Neural cell (in vitro differentiated cells): ENCODE data around the gene COPS2. TPM values are rescaled to one million over a fixed set of nuclear protein-coding genes. Genes with fewer than 3 reads are reported as not detected.

Experiments
- H2AFZ ChIP-seq: fragments of 200-600, 300-800 bp; sonication (generic), shearing (Covaris generic); 2 replicates; pipeline ENCODE4 v1.6.0; 2014; ENCODE audit warnings: low read depth, mild to moderate bottlenecking, antibody characterized with exemption, low read length, moderate library complexity
- H3F3A ChIP-seq: fragments of 200-600 bp; shearing (Covaris generic); 2 replicates; pipeline ENCODE4 v1.6.1; 2016; ENCODE audit warnings: mild to moderate bottlenecking, moderate library complexity, mixed read lengths, antibody characterized with exemption, low read length; ENCODE audit not compliant: insufficient read depth, poor library complexity, severe bottlenecking
- H3K27ac ChIP-seq: fragments of 200-600, 300-800 bp; sonication (generic), shearing (Covaris generic); 2 replicates; pipeline ENCODE4 v1.5.1; 2014; ENCODE audit warnings: mild to moderate bottlenecking, low read length, moderate library complexity
- H3K27me3 ChIP-seq: fragments of 300-800, 200-600 bp; sonication (generic), shearing (Covaris generic); 2 replicates; pipeline ENCODE4 v1.6.0; 2014; ENCODE audit warnings: mild to moderate bottlenecking, low read depth, low read length, moderate library complexity; ENCODE audit not compliant: insufficient read depth
- H3K36me3 ChIP-seq: fragments of 300-800, 200-600 bp; sonication (generic), shearing (Covaris generic); 2 replicates; pipeline ENCODE4 v1.5.1; 2014; ENCODE audit warnings: mild to moderate bottlenecking, antibody characterized with exemption, low read length, moderate library complexity; ENCODE audit not compliant: insufficient read depth
- H3K4me2 ChIP-seq: fragments of 300-800, 200-600 bp; sonication (generic), shearing (Covaris generic); 2 replicates; pipeline ENCODE4 v1.6.0; 2014; ENCODE audit warnings: mild to moderate bottlenecking, low read length
- H3K4me3 ChIP-seq: fragments of 300-800, 200-600 bp; sonication (generic), shearing (Covaris generic); 2 replicates; pipeline ENCODE4 v1.5.1; 2014; ENCODE audit warnings: mild to moderate bottlenecking, low read length, moderate library complexity
- H3K79me2 ChIP-seq: fragments of 200-600 bp; shearing (Covaris generic); replicated peaks from 2 replicates; pipeline ENCODE4 v1.6.0; 2014; ENCODE audit warnings: mild to moderate bottlenecking, low read length, moderate library complexity; ENCODE audit not compliant: insufficient read depth
- H3K9ac ChIP-seq: fragments of 300-800, 200-600 bp; sonication (generic), shearing (Covaris generic); 2 replicates; pipeline ENCODE4 v1.6.1; 2016; ENCODE audit warnings: mild to moderate bottlenecking, low read length, mixed read lengths
- H3K9me2 ChIP-seq: fragments of 200-600 bp; shearing (Covaris generic); 2 replicates; pipeline ENCODE4 v1.6.1; 2016; ENCODE audit warnings: mild to moderate bottlenecking, low read length, mixed read lengths; ENCODE audit not compliant: insufficient read depth
- H3K9me3 ChIP-seq: fragments of 200-600, 300-800 bp; sonication (generic), shearing (Covaris generic); 2 replicates; pipeline ENCODE4 v1.6.1; 2016; ENCODE audit warnings: mild to moderate bottlenecking, mixed run types, low read length, moderate library complexity, mixed read lengths
- H4K20me1 ChIP-seq: fragments of 200-600 bp; shearing (Covaris generic); 2 replicates; pipeline ENCODE4 v1.6.1; 2016; ENCODE audit warnings: mild to moderate bottlenecking, mixed run types; ENCODE audit not compliant: insufficient read depth
- CTCF ChIP-seq: fragments of 450-650 bp; IDR thresholded peaks from 2 replicates; pipeline ENCODE4 v1.5.1; 2014; ENCODE audit warnings: antibody characterized with exemption, mild to moderate bottlenecking, moderate library complexity; ENCODE audit not compliant: poor library complexity, severe bottlenecking
- EP300 ChIP-seq: fragments of 450-650 bp; conservative IDR thresholded peaks from 2 replicates; pipeline ENCODE4 v1.6.1; 2014; ENCODE audit warnings: antibody characterized with exemption, mild to moderate bottlenecking, moderate library complexity; ENCODE audit not compliant: poor library complexity, severe bottlenecking
- EZH2 ChIP-seq: fragments of 200-600, 300-800 bp; shearing (Covaris generic), sonication (generic); IDR thresholded peaks from 2 replicates; pipeline ENCODE4 v1.6.1; 2014; ENCODE audit warnings: antibody characterized with exemption, low read length, borderline replicate concordance, mild to moderate bottlenecking; ENCODE audit not compliant: insufficient read depth, poor library complexity, severe bottlenecking
- MXI1 ChIP-seq: fragments of 450-650 bp; conservative IDR thresholded peaks from 2 replicates; pipeline ENCODE4 v1.6.1; 2014; ENCODE audit warnings: antibody characterized with exemption, mild to moderate bottlenecking; ENCODE audit not compliant: poor library complexity, severe bottlenecking
- POLR2AphosphoS5 ChIP-seq: IDR thresholded peaks from 2 replicates; pipeline ENCODE4 v1.6.1; 2012
- RAD21 ChIP-seq: fragments of 450-650 bp; conservative IDR thresholded peaks from 2 replicates; pipeline ENCODE4 v1.6.1; 2014; ENCODE audit warnings: antibody characterized with exemption, mild to moderate bottlenecking, moderate library complexity
- REST ChIP-seq: IDR thresholded peaks from 2 replicates; pipeline ENCODE4 v1.6.1; 2012; ENCODE audit warnings: borderline replicate concordance
- SMC3 ChIP-seq: fragments of 450-650 bp; conservative IDR thresholded peaks from 2 replicates; pipeline ENCODE4 v1.6.1; 2014; ENCODE audit warnings: antibody characterized with exemption, mild to moderate bottlenecking, moderate library complexity; ENCODE audit not compliant: poor library complexity
- TAF1 ChIP-seq: IDR thresholded peaks from 2 replicates; pipeline ENCODE4 v1.6.1; 2012; ENCODE audit warnings: low read depth
- polyA plus RNA-seq: library from polyadenylated mRNA; depleted of rRNA; stranded (reverse); fragments of >200 nt; gene quantifications from 2 replicates; pipeline ENCODE4 v1.2.3, GENCODE V29; 2014

COPS2 gene
- polyA plus RNA-seq, 1 donor from 2014 or later: 88.8 TPM

GRCh38 chr15:49171790-49172189 is 16.4 kb upstream of the COPS2 start:
- TF ChIP-seq REST: no peak
- no peak for TF ChIP-seq SMC3
- no peak for TF ChIP-seq MXI1
- TF ChIP-seq CTCF: no peak
- no peak for TF ChIP-seq EP300
- TF ChIP-seq TAF1: no peak
- TF ChIP-seq POLR2AphosphoS5: no peak
- no peak for TF ChIP-seq RAD21
- TF ChIP-seq EZH2: no peak
- Histone ChIP-seq H3K36me3 (no peaks in the 10 kb centered on the region), H3K4me2 (no peak overlapping the region), H3F3A (no peaks in the 10 kb centered on the region), H2AFZ (no peak overlapping the region), H3K4me3 (no peak overlapping the region), H3K9me2 (no peaks in the 10 kb centered on the region), H3K27me3 (no peaks in the 10 kb centered on the region), H3K27ac (no peak overlapping the region), H3K9me3 (no peaks in the 10 kb centered on the region), H3K79me2 (no peaks in the 10 kb centered on the region), H3K9ac (no peak overlapping the region), H4K20me1 (no peaks in the 10 kb centered on the region)

- Histone ChIP-seq H3K27me3 (no peaks in the 10 kb centered on the region), H4K20me1 (no peaks in the 10 kb centered on the region), H2AFZ (peak within 1 kb of the TSS; percentile 53), H3K9me3 (no peaks in the 10 kb centered on the region), H3F3A (no peaks in the 10 kb centered on the region), H3K9ac (peak within 1 kb of the TSS; percentile 66), H3K4me3 (peak within 1 kb of the TSS; percentile 70), H3K27ac (peak within 1 kb of the TSS; percentile 67), H3K79me2 (peaks cover under 1% of the 10 kb centered on the region), H3K36me3 (no peaks in the 10 kb centered on the region), H3K4me2 (peak within 1 kb of the TSS; percentile 42), H3K9me2 (no peaks in the 10 kb centered on the region)
- TF ChIP-seq SMC3: no peak
- no peak for TF ChIP-seq TAF1
- peak; percentile 24 for TF ChIP-seq RAD21
- TF ChIP-seq REST: no peak
- peak; percentile 86 for TF ChIP-seq MXI1
Measured at GRCh38 chr15:49169880-49170597, 14.6 kb upstream of the COPS2 start, which contains the start of gene GALK2. GALK2 (plus strand) TSS chr15:49170247; CDS start chr15:49170323, 76 bp downstream.
